IPS-11a (cell line): ENCODE measurements around the gene TARDBP.
"Not testable (repeated sequence)": the region's sequence is repeated elsewhere in the genome, so short reads cannot be mapped to it uniquely, and the experiment has no call there.

Experiments
- H3K4me3 ChIP-seq: one replicate; pipeline ENCODE4 v1.5.1; 2013; ENCODE audit warnings: low read depth, low read length, control low read depth

TARDBP gene

DNA sequence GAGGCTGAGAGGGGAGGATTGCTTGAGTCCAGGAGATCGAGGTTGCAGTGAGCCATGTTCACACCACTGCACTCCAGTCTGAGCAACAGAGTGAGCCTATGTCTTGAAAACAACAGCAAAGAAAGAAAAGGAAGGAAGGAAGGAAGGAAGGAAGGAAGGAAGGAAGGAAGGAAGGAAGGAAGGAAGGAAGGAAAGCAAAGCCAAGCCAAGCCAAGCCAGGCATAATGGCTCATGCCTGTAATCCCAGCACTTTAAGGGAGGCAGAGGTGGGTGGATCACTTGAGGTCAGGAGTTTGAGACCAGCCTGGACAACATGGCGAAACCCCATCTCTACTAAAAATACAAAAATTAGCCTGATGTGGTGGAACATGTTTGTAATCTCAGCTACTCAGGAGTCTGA is 20.4 kb upstream of the TARDBP start:
- not testable (repeated sequence) for H3K4me3 ChIP-seq

- H3K4me3 ChIP-seq: no peak overlapping the region
Measured at GRCh38 chr1:10992864-10993263, 19.6 kb upstream of the TARDBP start.

- H3K4me3 ChIP-seq: no peak overlapping the region
Measured at GRCh38 chr1:10996100-10996499, 16.4 kb upstream of the TARDBP start.

DNA sequence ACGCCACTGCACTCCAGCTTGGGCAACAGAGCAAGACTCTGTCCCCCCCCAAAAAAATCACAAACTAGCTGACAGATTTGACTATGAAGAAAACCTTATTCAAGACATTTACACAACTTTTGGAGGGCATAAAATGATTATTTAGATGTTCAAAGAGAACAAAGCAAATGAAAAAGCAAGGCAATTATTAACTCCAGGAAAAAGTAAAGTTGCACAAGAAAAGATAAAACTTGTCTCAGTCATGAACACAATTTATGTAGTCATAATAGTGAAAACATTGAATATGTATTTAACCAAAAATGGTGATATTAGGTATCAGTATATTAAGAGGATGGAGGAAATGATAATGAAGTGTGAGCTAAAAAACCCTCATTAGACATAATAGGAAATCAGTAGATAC is 11.9 kb upstream of the TARDBP start:
- no peak overlapping the region for H3K4me3 ChIP-seq

DNA sequence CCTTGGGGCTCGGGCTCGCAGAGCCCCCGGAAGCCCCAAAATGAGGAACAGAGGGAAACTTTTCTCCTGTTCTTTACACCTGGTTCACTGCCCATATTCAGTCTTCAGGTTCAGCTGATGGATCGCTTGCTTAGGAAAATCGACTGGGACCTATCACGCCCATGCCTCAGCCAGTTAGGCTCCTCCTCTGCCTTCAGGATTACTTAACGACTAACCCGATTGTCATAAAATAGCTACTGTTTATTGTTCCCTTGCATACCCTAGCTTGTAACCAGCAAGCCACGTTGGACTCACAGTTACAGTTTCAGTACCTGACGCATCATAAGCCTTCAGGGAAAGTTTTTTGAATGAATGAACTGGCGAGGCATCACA is 692 bp downstream of the TARDBP start:
- peak overlapping the region; percentile 95 for H3K4me3 ChIP-seq

DNA sequence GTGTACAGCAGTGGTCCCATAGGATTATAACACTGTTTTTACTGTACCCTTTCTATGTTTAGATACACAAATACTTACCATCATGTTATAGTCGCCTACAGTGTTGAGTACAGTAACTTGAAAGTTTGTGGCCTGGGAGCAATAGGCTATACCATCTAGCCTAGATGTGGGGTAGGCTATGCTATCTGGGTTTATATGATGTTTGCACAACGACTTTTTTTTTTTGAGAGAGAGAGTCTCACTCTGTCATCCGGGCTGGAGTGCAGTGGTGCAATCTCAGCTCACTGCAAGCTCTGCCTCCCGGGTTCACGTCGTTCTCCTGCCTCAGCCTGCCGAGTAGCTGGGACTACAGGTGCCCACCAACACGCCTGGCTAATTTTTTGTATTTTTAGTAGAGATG is 6.9 kb downstream of the TARDBP start:
- H3K4me3 ChIP-seq: not testable (repeated sequence)

DNA sequence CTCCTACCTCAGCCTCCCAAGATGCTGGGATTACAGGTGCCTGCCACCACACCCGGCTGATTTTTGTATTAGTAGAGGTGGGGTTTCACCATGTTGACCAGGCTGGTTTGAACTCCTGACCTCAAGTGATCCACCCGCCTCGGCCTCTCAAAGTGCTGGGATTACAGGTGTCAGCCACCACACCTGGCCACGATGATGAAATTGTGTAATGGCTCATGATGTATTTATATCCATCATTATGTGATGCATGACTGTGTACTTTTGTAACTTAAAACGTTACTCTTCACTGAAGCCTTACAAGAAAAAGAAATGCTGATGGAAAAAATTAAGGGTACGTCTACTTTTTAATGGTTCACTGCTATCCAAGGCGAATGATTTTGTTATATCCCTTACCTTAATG is 7.5 kb downstream of the TARDBP start:
- no peak overlapping the region for H3K4me3 ChIP-seq

GRCh38 chr1:11023201-11023600 is 10.7 kb downstream of the TARDBP start:
- no peak overlapping the region for H3K4me3 ChIP-seq

- H3K4me3 ChIP-seq: no peak overlapping the region
Measured at GRCh38 chr1:11024154-11024873, 11.9 kb downstream of the TARDBP start.

DNA sequence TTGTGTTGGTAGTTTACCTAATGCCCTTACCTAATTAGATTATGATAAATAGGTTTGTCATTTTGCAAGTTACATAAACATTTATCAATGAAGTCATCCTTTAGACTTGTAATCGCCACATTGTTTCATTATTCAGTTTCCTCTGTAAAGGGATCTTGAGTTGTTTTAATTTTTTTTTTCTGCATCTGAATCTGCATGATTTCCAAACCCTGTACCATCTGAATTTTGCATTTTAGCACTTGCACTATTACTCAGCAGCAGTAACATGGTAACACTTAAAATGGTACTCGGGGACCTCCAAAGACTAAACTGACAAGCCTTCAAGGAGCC is 12.4 kb downstream of the TARDBP start:
- no peak overlapping the region for H3K4me3 ChIP-seq

DNA sequence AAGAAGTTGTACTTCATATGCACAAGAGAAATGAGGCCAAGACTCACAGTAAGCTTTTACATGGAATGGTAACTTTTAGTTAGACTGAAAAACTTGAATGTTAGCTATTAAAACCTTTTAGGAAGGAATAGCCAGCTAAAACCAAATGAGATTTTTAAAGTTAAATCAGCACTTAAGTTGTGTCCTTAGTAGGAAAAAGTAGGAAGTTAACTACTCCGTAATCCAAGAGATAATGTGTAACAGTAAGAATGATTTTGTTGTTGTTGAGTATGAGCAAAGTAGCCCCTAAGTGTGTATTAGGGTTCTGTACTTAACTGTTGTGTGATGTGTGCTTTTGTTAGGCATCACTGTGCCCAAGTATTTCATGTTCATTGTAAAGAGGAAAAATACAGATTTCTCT is 13.2 kb downstream of the TARDBP start:
- no peak overlapping the region for H3K4me3 ChIP-seq

GRCh38 chr1:11026052-11026451 is 13.6 kb downstream of the TARDBP start:
- H3K4me3 ChIP-seq: no peak overlapping the region

DNA sequence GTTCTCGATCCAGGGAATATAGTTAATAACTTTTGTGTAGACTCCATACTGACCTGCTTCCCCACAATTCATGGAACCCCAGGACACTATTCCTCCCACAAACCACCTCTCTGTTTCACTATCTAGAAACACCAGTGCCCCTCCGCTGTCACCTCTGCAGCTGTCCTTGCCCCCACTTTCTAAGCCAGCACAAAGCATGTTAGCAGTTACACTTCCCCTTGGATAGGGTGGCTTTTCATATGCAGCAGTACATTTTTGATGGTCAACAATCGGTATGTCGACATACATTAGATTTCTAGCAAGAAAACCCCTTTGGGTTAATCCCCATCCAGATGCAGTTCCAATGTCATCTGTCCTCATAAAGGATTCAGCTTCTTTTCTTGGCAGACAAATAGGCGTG is 14.4 kb downstream of the TARDBP start:
- H3K4me3 ChIP-seq: no peak overlapping the region

- no peak overlapping the region for H3K4me3 ChIP-seq
Measured at GRCh38 chr1:11027316-11027715, 14.9 kb downstream of the TARDBP start.

GRCh38 chr1:11028018-11028417 is 15.6 kb downstream of the TARDBP start:
- no peak overlapping the region for H3K4me3 ChIP-seq

- no peak overlapping the region for H3K4me3 ChIP-seq
Measured at GRCh38 chr1:11030865-11031264, 18.4 kb downstream of the TARDBP start.

- H3K4me3 ChIP-seq: no peak overlapping the region
Measured at GRCh38 chr1:11031624-11032262, 19.3 kb downstream of the TARDBP start.

DNA sequence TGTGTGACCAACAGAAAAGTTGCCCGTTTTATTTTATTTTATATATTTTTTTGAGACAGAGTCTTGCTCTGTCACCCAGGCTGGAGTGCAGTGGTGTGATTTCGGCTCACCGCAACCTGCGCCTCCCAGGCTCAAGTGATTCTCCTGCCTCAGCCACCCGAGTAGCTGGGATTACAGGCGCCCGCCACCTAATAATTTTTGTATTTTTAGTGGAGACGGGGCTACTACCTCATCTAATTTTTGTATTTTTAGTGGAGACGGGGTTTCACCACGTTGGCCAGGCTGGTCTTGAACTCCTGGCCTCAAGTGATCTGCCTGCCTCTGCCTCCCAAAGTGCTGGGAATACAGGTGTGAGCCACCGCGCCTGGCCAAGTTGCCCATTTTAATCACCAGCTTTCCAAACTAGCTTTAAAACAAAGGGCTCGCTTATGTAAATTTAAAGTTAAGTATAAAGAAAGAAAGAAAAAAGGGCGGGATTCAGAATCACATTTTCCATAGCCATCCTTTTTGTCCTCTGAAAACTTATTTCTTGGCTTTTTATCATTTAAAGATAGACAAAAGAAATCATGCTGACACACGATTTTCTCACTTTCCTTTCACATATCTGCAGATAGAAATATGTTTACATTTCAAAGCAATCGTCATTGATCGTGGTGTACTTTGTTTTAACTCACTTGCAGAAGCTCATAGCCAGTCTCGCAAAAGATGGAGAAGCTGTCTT is 24.7 kb downstream of the TARDBP start:
- H3K4me3 ChIP-seq: not testable (repeated sequence)

GRCh38 chr1:11037740-11038182 is 25.3 kb downstream of the TARDBP start:
- H3K4me3 ChIP-seq: no peak overlapping the region

DNA sequence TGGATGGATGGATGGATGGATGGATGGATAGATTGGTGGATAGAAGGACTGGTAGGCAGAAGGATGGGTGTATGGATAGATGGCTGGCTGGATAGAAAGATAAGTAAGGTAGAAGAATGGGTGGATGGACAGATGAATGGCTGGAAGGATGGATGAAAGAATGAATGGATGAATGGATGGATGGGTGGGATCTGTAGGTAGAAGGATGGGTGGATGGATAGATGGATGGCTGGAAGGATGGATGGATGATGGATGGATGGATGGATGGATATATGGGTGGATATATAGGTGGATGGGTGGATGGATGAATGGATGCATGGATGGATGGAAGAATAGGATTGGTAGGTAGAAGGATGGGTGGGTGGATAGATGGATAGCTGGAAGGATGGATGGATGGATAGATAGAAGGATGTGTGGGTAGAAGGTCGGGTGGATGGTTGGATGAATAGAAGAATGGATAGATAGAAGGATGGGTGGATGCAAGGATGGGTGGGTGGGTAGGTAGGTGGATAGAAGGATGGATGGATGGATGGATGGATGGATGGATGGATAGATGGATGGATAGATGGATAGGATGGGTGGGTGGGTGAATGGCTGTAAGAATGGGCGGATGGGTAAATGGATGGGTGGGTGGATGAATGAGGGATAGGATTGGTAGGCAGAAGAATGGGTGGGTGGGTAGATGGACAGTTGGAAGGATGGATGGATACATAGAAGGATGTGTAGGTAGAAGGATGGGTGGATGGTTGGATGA is 27.1 kb downstream of the TARDBP start:
- H3K4me3 ChIP-seq: no peak overlapping the region

DNA sequence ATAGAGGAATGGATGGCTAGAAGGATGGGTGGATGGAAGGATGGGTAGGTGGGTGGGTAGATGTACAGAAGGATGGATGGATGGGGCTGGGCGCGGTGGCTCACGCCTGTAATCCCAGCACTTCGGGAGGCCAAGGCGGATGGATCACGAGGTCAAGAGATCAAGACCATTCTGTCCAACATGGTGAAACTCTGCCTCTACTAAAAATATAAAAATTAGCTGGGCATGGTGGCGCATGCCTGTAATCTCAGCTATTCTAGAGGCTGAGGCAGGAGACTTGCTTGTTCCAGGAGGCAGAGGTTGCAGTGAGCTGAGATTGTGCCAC is 27.6 kb downstream of the TARDBP start:
- H3K4me3 ChIP-seq: not testable (repeated sequence)

GRCh38 chr1:11041048-11041447 is 28.6 kb downstream of the TARDBP start:
- H3K4me3 ChIP-seq: no peak overlapping the region
